Uterus (tissue), 4 donors: ENCODE results near the gene CFHR4. TPM values are rescaled to one million over a fixed set of nuclear protein-coding genes. Genes with fewer than 3 reads are reported as not detected.

Experiments used
- DNase-seq, 2 donors: peaks; one replicate each; pipeline ENCODE4 v3.0.0-alpha.2; 2019 to 2020
- H3K27ac ChIP-seq, 2 donors: fragments of 200-600 bp; sonication (generic); 1 replicate in 1 of 2; 2 replicates in 1 of 2; pipeline ENCODE4 v1.5.1; 2016 to 2018
- H3K27me3 ChIP-seq, 2 donors: fragments of 200-600 bp; sonication (generic); one replicate each; pipeline ENCODE4 v1.5.1; 2018 to 2019; ENCODE audit warnings: control low read depth in 1 of 2
- H3K36me3 ChIP-seq, 2 donors: fragments of 200-600 bp; sonication (generic); one replicate each; pipeline ENCODE4 v1.5.1; 2019; ENCODE audit warnings: control low read depth in 1 of 2
- H3K4me1 ChIP-seq, 2 donors: fragments of 200-600 bp; sonication (generic); one replicate each; pipeline ENCODE4 v1.5.1; 2018 to 2019; ENCODE audit warnings: control low read depth in 1 of 2
- H3K4me3 ChIP-seq, 2 donors: fragments of 200-600 bp; sonication (generic); 1 replicate in 1 of 2; 2 replicates in 1 of 2; pipeline ENCODE4 v1.5.1; 2018 to 2019; ENCODE audit warnings: mild to moderate bottlenecking in 1 of 2
- H3K9me3 ChIP-seq, 2 donors: fragments of 200-600 bp; sonication (generic); one replicate each; pipeline ENCODE4 v1.5.1; 2019; ENCODE audit warnings: control low read depth in 1 of 2
- CTCF ChIP-seq, 4 experiments: fragments of 200-600 bp in 2 of 4; fragments of 450-650 bp in 2 of 4; sonication (generic) in 2 of 4; IDR thresholded peaks; one replicate each; pipeline ENCODE4 v1.5.1; 2016 to 2019; ENCODE audit warnings: antibody characterized with exemption in 4 of 4, mild to moderate bottlenecking in 2 of 4, moderate library complexity in 1 of 4
- POLR2A ChIP-seq, 2 donors: fragments of 450-650 bp; IDR thresholded peaks; one replicate each; pipeline ENCODE4 v1.6.1; 2016; ENCODE audit warnings: antibody characterized with exemption in 2 of 2, mild to moderate bottlenecking in 1 of 2, moderate library complexity in 1 of 2
- intact Hi-C: fragments of 100-400 bp; cut with DNase I; formaldehyde crosslinking; loops from one replicate; pipeline ENCODE4 v1.15.1; 2023; ENCODE audit warnings: low total_unique reads
- total RNA-seq, 4 donors: library from RNA; depleted of rRNA in 3 of 4; stranded (reverse); fragments of >200 nt in 3 of 4; gene quantifications; one replicate each; pipeline versions ENCODE4 v1.1.0 to v1.2.4, GENCODE V29; 2014 to 2023
- donor health status: DM: yes; HTN: yes; CAD: no.

CFHR4 gene
- total RNA-seq, 4 donors from 2014 or later, result 0.14 TPM; not detected in 3

- H3K4me1 ChIP-seq, result no peaks in the 10 kb centered on the region
- H3K27ac ChIP-seq, result no peak overlapping the region
- H3K27me3 ChIP-seq, result no peaks in the 10 kb centered on the region
- intact Hi-C loops, result no loop called here
- H3K36me3 ChIP-seq, result no peaks in the 10 kb centered on the region
- H3K9me3 ChIP-seq, result no peaks in the 10 kb centered on the region
- no peak overlapping the region for H3K4me3 ChIP-seq
- TF ChIP-seq CTCF (IDR thresholded peaks at IDR 0.05) (no peak), POLR2A (IDR thresholded peaks at IDR 0.05) (no peak)
- DNase-seq, result no peak
Observed at GRCh38 chr1:196951711-196952394, 64.0 kb downstream of the CFHR4 start.

DNA sequence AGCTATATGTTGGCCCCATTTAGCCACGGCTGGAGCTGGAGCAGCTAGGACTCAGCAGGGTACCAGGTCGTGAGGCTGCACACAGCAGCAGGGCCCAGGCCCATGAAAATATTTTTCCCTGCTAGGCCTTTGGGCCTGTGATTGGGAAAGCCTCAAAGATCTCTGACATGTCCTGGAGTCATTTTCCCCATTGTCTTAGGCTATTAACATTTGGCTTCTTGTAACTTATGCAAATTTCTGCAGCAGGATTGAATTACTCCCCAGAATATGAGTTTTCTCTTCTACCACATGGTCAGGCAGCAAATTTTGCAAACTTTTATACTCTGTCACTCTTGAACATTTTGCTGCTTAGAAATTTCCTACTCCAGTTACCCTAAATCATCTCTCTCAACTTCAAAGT is 66.9 kb downstream of the CFHR4 start:
- no peaks in the 10 kb centered on the region for H3K36me3 ChIP-seq
- H3K27me3 ChIP-seq, result no peaks in the 10 kb centered on the region
- no peak for TF ChIP-seq POLR2A (IDR thresholded peaks at IDR 0.05)
- no peak for TF ChIP-seq CTCF (IDR thresholded peaks at IDR 0.05)
- H3K27ac ChIP-seq, result no peak overlapping the region
- H3K4me3 ChIP-seq, result no peak overlapping the region
- intact Hi-C loops, result no loop called here
- DNase-seq, result no peak
- H3K9me3 ChIP-seq, result no peaks in the 10 kb centered on the region
- H3K4me1 ChIP-seq, result no peaks in the 10 kb centered on the region

DNA sequence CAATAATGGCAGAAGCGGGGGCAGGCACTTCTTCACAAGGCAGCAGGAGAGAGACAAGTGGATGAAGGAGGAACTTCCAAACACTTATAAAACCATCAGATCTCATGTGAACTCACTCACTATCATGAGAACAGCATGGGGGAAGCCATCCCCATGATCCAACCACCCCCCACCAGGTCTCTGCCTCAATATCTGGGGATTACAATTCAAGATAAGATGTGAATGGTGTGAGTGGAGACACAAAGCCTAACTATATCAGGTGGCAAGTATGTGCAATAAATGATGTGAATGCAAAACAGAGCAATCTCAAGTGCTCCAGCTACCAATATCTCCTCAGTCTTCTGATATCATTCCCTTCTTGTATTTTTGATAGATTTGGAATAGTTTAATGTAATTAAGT is 68.1 kb downstream of the CFHR4 start:
- Histone ChIP-seq H3K4me1 (no peaks in the 10 kb centered on the region), H3K27me3 (no peaks in the 10 kb centered on the region), H3K4me3 (no peak overlapping the region), H3K27ac (no peak overlapping the region), H3K36me3 (no peaks in the 10 kb centered on the region), H3K9me3 (no peaks in the 10 kb centered on the region)
- no peak for TF ChIP-seq POLR2A (IDR thresholded peaks at IDR 0.05)
- DNase-seq, result no peak
- intact Hi-C loops, result no loop called here

DNA sequence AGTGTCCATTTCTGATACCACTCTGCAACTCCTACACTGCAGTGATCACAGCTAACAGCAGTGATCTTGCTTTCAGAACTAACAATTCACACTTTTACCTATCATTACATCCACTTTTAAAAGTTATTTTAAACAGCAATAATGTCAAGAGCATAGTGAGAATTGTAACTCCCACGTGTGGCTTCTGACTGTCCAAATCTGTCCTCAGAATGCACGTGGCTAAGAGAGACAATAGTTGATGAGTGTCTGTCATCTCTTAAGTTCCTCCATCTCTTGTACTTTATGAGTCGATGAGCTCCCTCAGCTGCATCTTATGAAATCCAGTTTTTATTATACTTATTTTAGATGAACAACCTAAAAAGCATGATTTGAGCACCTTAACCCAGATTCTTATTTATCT is 73.0 kb downstream of the CFHR4 start:
- intact Hi-C loops, result no loop called here
- no peak for DNase-seq
- TF ChIP-seq POLR2A (IDR thresholded peaks at IDR 0.05), result no peak
- TF ChIP-seq CTCF (IDR thresholded peaks at IDR 0.05), result no peak
- Histone ChIP-seq H3K27me3 (no peaks in the 10 kb centered on the region), H3K36me3 (no peaks in the 10 kb centered on the region), H3K9me3 (no peaks in the 10 kb centered on the region), H3K4me3 (no peak overlapping the region), H3K27ac (no peak overlapping the region), H3K4me1 (no peaks in the 10 kb centered on the region)

Other genes starting within 250 kb of the CFHR4 start
- 10 to 100 TPM in 3 of 4 donors, 1 to 10 TPM in 1; 7.2 to 83.8 (median 24.4) TPM for gene CFH, start 236.0 kb upstream of the CFHR4 start, total RNA-seq
- gene CFHR3, start 113.2 kb upstream of the CFHR4 start, total RNA-seq, result under 1 TPM in 1 of 4 donors, not detected in 3; 0.61 TPM
- gene CFHR1, start 68.3 kb upstream of the CFHR4 start, total RNA-seq, result under 1 TPM in 1 of 4 donors, not detected in 3; 0.41 TPM
- not detected for gene CFHR2, start 55.7 kb downstream of the CFHR4 start, total RNA-seq
- not detected for gene CFHR5, start 89.5 kb downstream of the CFHR4 start, total RNA-seq
- gene F13B, start 179.2 kb downstream of the CFHR4 start, total RNA-seq, result not detected